GM23338 (cell line): Measurements from ENCODE around the gene LCA5.

ENCODE experiments used
- EZH2 ChIP-seq: fragments of 200-600 bp; sonication (generic); IDR thresholded peaks from one replicate; pipeline ENCODE4 v1.8.0; 2017; ENCODE audit warnings: antibody characterized with exemption, mild to moderate bottlenecking, low read depth; ENCODE audit not compliant: unreplicated experiment
- TF ChIP-seq, protein P1 (sequence below), 2 experiments: fragments of 200-600 bp in 1 of 2; sonication (generic) in 1 of 2; conservative IDR thresholded peaks; 2 replicates each; pipeline versions ENCODE4 v1.5.1 to v1.6.1; 2016 to 2017; ENCODE audit warnings: antibody characterized with exemption in 2 of 2, low read depth in 2 of 2, mild to moderate bottlenecking in 2 of 2, moderate library complexity in 1 of 2
- TF ChIP-seq, protein P2 (sequence below): IDR thresholded peaks from one replicate; pipeline ENCODE4 v1.6.1; 2018; ENCODE audit warnings: antibody characterized with exemption; ENCODE audit not compliant: unreplicated experiment

DNA sequence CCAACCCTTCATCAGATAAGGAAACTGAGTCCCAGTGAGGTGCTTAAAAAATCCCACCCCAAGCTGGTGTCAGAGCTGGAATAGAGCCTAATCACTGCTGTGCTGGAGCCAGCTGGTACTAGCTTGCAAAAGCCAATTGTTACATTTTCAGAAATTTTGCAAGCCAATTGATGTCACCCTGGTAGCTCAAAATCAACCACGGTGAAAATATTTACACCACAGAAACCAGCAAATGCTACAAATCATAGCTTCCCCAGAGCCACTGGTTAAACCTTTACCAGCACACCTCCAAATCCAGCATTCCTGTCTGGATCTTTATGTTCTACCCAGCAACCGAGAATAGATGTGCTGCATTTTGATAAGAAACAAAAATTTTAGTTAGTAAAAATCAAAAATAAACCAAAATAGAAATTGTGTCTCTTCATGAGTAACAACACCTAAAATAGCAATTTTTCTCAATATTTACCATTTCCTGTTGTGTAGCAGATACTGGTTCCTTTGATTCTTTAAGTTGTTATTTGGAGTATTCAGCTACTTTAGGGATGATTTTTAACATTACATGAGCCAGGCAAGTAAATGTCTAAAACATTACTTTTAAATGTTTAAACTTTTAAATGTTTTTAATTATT is 7.2 kb upstream of the LCA5 start:
- TF ChIP-seq, protein P1, sequence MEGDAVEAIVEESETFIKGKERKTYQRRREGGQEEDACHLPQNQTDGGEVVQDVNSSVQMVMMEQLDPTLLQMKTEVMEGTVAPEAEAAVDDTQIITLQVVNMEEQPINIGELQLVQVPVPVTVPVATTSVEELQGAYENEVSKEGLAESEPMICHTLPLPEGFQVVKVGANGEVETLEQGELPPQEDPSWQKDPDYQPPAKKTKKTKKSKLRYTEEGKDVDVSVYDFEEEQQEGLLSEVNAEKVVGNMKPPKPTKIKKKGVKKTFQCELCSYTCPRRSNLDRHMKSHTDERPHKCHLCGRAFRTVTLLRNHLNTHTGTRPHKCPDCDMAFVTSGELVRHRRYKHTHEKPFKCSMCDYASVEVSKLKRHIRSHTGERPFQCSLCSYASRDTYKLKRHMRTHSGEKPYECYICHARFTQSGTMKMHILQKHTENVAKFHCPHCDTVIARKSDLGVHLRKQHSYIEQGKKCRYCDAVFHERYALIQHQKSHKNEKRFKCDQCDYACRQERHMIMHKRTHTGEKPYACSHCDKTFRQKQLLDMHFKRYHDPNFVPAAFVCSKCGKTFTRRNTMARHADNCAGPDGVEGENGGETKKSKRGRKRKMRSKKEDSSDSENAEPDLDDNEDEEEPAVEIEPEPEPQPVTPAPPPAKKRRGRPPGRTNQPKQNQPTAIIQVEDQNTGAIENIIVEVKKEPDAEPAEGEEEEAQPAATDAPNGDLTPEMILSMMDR (conservative IDR thresholded peaks at IDR 0.05; ENCODE audit: low read depth in 2 of 2), result no peak
- no peak for TF ChIP-seq EZH2
- TF ChIP-seq, protein P2, sequence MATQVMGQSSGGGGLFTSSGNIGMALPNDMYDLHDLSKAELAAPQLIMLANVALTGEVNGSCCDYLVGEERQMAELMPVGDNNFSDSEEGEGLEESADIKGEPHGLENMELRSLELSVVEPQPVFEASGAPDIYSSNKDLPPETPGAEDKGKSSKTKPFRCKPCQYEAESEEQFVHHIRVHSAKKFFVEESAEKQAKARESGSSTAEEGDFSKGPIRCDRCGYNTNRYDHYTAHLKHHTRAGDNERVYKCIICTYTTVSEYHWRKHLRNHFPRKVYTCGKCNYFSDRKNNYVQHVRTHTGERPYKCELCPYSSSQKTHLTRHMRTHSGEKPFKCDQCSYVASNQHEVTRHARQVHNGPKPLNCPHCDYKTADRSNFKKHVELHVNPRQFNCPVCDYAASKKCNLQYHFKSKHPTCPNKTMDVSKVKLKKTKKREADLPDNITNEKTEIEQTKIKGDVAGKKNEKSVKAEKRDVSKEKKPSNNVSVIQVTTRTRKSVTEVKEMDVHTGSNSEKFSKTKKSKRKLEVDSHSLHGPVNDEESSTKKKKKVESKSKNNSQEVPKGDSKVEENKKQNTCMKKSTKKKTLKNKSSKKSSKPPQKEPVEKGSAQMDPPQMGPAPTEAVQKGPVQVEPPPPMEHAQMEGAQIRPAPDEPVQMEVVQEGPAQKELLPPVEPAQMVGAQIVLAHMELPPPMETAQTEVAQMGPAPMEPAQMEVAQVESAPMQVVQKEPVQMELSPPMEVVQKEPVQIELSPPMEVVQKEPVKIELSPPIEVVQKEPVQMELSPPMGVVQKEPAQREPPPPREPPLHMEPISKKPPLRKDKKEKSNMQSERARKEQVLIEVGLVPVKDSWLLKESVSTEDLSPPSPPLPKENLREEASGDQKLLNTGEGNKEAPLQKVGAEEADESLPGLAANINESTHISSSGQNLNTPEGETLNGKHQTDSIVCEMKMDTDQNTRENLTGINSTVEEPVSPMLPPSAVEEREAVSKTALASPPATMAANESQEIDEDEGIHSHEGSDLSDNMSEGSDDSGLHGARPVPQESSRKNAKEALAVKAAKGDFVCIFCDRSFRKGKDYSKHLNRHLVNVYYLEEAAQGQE, result no peak
